ENCODE data around the gene RAB25.

The RAB25 gene

GRCh38 chr1:156117414-156118176 is 56.6 kb downstream of the RAB25 start:
- no peak for DNase-seq (ENCODE audit: low read depth)

GRCh38 chr1:156118177-156118868 is 57.4 kb downstream of the RAB25 start:
- no peak for DNase-seq (ENCODE audit: low read depth)

GRCh38 chr1:156119503-156120209 is 58.7 kb downstream of the RAB25 start:
- DNase-seq (ENCODE audit: low read depth): peak; percentile 70

All from fibroblast of gingiva (primary cell).